NCI-H2196 treated with DMSO at 0.1 percent for 48 hours (cell line): ENCODE data around the gene ULK4.
A peak's percentile ranks its signal among the peaks of the same experiment; 100 is the strongest.
"Not testable (repeated sequence)": the region's sequence is repeated elsewhere in the genome, so short reads cannot be mapped to it uniquely, and the experiment has no call there.

Experiments used
- DNase-seq: peaks from one replicate; lab custom pipeline; 2025; ENCODE audit not compliant: unreplicated experiment; lab: John Stamatoyannopoulos, UW

The ULK4 gene

GRCh38 chr3:41961751-41962679 is at the start of gene ULK4:
ULK4 (minus strand) TSS chr3:41962103; CDS start chr3:41954759, 7,344 bp downstream.
- DNase-seq, result peak; percentile 90

GRCh38 chr3:42010530-42010929 is 48.6 kb upstream of the ULK4 start:
- DNase-seq, result no peak

- no peak for DNase-seq
Observed at GRCh38 chr3:42009456-42009855, 47.6 kb upstream of the ULK4 start.

GRCh38 chr3:42007785-42008184 is 45.9 kb upstream of the ULK4 start:
- no peak for DNase-seq

- no peak for DNase-seq
Observed at GRCh38 chr3:42005401-42005800, 43.5 kb upstream of the ULK4 start.

- no peak for DNase-seq
Observed at GRCh38 chr3:42002790-42003189, 40.9 kb upstream of the ULK4 start.

- DNase-seq, result no peak
Observed at GRCh38 chr3:42001777-42002176, 39.9 kb upstream of the ULK4 start.

GRCh38 chr3:41999909-42000308 is 38.0 kb upstream of the ULK4 start:
- DNase-seq, result no peak

- DNase-seq, result no peak
Observed at GRCh38 chr3:41997702-41998550, 36.0 kb upstream of the ULK4 start.

GRCh38 chr3:41991437-41991836 is 29.5 kb upstream of the ULK4 start:
- DNase-seq, result no peak

- no peak for DNase-seq
Observed at GRCh38 chr3:41989518-41989917, 27.6 kb upstream of the ULK4 start.

GRCh38 chr3:41987627-41988026 is 25.7 kb upstream of the ULK4 start:
- no peak for DNase-seq

GRCh38 chr3:41986561-41986960 is 24.7 kb upstream of the ULK4 start:
- DNase-seq, result no peak

- no peak for DNase-seq
Observed at GRCh38 chr3:41985018-41985417, 23.1 kb upstream of the ULK4 start.

GRCh38 chr3:41983091-41983490 is 21.2 kb upstream of the ULK4 start:
- not testable (repeated sequence) for DNase-seq

- not testable (repeated sequence) for DNase-seq
Observed at GRCh38 chr3:41977401-41977800, 15.5 kb upstream of the ULK4 start.

GRCh38 chr3:41975416-41976103 is 13.7 kb upstream of the ULK4 start:
- no peak for DNase-seq

- no peak for DNase-seq
Observed at GRCh38 chr3:41974223-41974622, 12.3 kb upstream of the ULK4 start.

GRCh38 chr3:41972802-41973201 is 10.9 kb upstream of the ULK4 start:
- no peak for DNase-seq

- no peak for DNase-seq
Observed at GRCh38 chr3:41966206-41966605, 4.3 kb upstream of the ULK4 start.

- DNase-seq, result no peak
Observed at GRCh38 chr3:41963823-41964222, 1.9 kb upstream of the ULK4 start.
